K562 (cell line): ENCODE data around the gene WDR81. TPM values are rescaled to one million over a fixed set of nuclear protein-coding genes. Genes with fewer than 3 reads are reported as not detected.

Source experiments
- BRF2 ChIP-seq: IDR thresholded peaks from 3 replicates; pipeline ENCODE4 v1.6.1; 2011; ENCODE audit warnings: borderline replicate concordance, mild to moderate bottlenecking; ENCODE audit not compliant: insufficient read length, insufficient read depth
- CBFA2T3 ChIP-seq: fragments of 450-650 bp; IDR thresholded peaks from 2 replicates; pipeline ENCODE4 v1.6.1; 2017
- CBX8 ChIP-seq: fragments of 200-600 bp; sonication (generic); IDR thresholded peaks from 2 replicates; pipeline ENCODE4 v1.6.1; 2012; ENCODE audit warnings: borderline replicate concordance, mixed run types, low read depth, mild to moderate bottlenecking, moderate library complexity, mixed read lengths, low read length, control low read depth, inconsistent platforms; ENCODE audit not compliant: poor library complexity, severe bottlenecking; ENCODE audit errors: extremely low read depth
- CGGBP1 ChIP-seq: fragments of 250-450 bp; sonication (Bioruptor Pico); IDR thresholded peaks from 2 replicates; pipeline ENCODE4 v1.9.0; 2021; ENCODE audit warnings: mild to moderate bottlenecking
- ELK3 ChIP-seq: fragments of 450-650 bp; formaldehyde crosslinking; IDR thresholded peaks from 2 replicates; pipeline ENCODE4 v1.4.0; 2020; ENCODE audit warnings: mild to moderate bottlenecking
- HNRNPUL1 ChIP-seq: fragments of 200-400 bp; formaldehyde crosslinking; IDR thresholded peaks from 2 replicates; pipeline ENCODE4 v1.6.1; 2017; ENCODE audit warnings: low read length
- JUND ChIP-seq, 2 experiments: IDR thresholded peaks; 2 replicates in 1 of 2; 3 replicates in 1 of 2; pipeline ENCODE4 v1.6.1; 2011; ENCODE audit warnings: borderline replicate concordance in 2 of 2, low read depth in 2 of 2, low read length in 2 of 2, improper control_type of control experiment in 1 of 2, missing biosample characterization in 1 of 2, missing genetic modification characterization in 1 of 2, missing genetic modification reagents in 1 of 2
- LARP7 ChIP-seq: fragments of 450-650 bp; IDR thresholded peaks from 2 replicates; pipeline ENCODE4 v1.6.1; 2016
- MBD2 ChIP-seq: sonication (generic); IDR thresholded peaks from 2 replicates; pipeline ENCODE4 v1.6.1; 2016; ENCODE audit warnings: low read depth, borderline replicate concordance
- MYC ChIP-seq, 2 experiments: fragments of 250-450 bp in 1 of 2; sonication (Bioruptor Pico) in 1 of 2; IDR thresholded peaks; 2 replicates each; pipeline versions ENCODE4 v1.5.1 to v1.6.1; 2012 to 2021; ENCODE audit warnings: low read depth in 2 of 2, borderline replicate concordance in 1 of 2, improper control_type of control experiment in 1 of 2, low read length in 1 of 2, mild to moderate bottlenecking in 1 of 2, moderate library complexity in 1 of 2
- RBM17 ChIP-seq: fragments of 200-400 bp; formaldehyde crosslinking; IDR thresholded peaks from 2 replicates; pipeline ENCODE4 v1.6.1; 2017; ENCODE audit warnings: low read depth, mild to moderate bottlenecking, low read length, borderline replicate concordance
- TAF15 ChIP-seq: fragments of 200-400 bp; formaldehyde crosslinking; IDR thresholded peaks from 2 replicates; pipeline ENCODE4 v1.6.1; 2017; ENCODE audit warnings: mild to moderate bottlenecking, low read depth, low read length, moderate library complexity
- ZKSCAN3 ChIP-seq: fragments of 250-450 bp; sonication (Bioruptor Pico); IDR thresholded peaks from 2 replicates; pipeline ENCODE4 v1.4.0; 2020
- ZNF12 ChIP-seq: sonication (generic); formaldehyde crosslinking; IDR thresholded peaks from 2 replicates; pipeline ENCODE4 v1.4.0; 2020; ENCODE audit warnings: mild to moderate bottlenecking, missing genetic modification reagents
- ZNF124 ChIP-seq: sonication (generic); formaldehyde crosslinking; IDR thresholded peaks from 2 replicates; pipeline ENCODE4 v1.8.1; 2022; ENCODE audit warnings: missing genetic modification reagents
- ZNF134 ChIP-seq: fragments of 250-450 bp; sonication (Bioruptor Pico); conservative IDR thresholded peaks from 2 replicates; pipeline ENCODE4 v1.4.0; 2020
- ZNF347 ChIP-seq: fragments of 450-650 bp; formaldehyde crosslinking; IDR thresholded peaks from 2 replicates; pipeline ENCODE4 v1.4.0; 2020; ENCODE audit warnings: low read depth, mild to moderate bottlenecking, moderate library complexity
- ZNF75A ChIP-seq: fragments of 450-650 bp; formaldehyde crosslinking; IDR thresholded peaks from 2 replicates; pipeline ENCODE4 v1.4.0; 2020; ENCODE audit warnings: mild to moderate bottlenecking
- polyA plus RNA-seq, 8 experiments: library from polyadenylated mRNA; depleted of rRNA in 4 of 8; stranded (reverse) in 5 of 8; unstranded in 3 of 8; fragments of >200 nt; fragmentation: Nextera tagmentation in 2 of 8; fragmentation: Illumina TruSeq in 1 of 8; extraction: Ambion mirVana in 2 of 8; extraction: Trizol in 1 of 8; gene quantifications; 2 replicates each; pipeline versions ENCODE4 v1.2.1 to v1.2.3, GENCODE V29; 2011 to 2014; ENCODE audit warnings: inconsistent platforms in 1 of 8, missing spikeins in 1 of 8
- total RNA-seq, 7 experiments: library from RNA; depleted of rRNA in 6 of 7; stranded (reverse); fragments of >200 nt in 6 of 7; fragmentation: Illumina TruSeq in 2 of 7; extraction: Trizol in 2 of 7; gene quantifications; 2 replicates each; pipeline versions ENCODE4 v1.2.1 to v1.2.3, GENCODE V29; 2011 to 2021; ENCODE audit warnings: low replicate concordance in 1 of 7
- TF ChIP-seq, protein P1 (sequence below), 2 experiments: fragments of 450-650 bp in 1 of 2; sonication (generic) in 1 of 2; formaldehyde crosslinking in 1 of 2; IDR thresholded peaks in 1 of 2; conservative IDR thresholded peaks in 1 of 2; 2 replicates each; pipeline versions ENCODE4 v1.6.1 to v1.8.1; 2016 to 2023; ENCODE audit warnings: mild to moderate bottlenecking in 2 of 2, moderate library complexity in 2 of 2, inconsistent platforms in 1 of 2, missing genetic modification reagents in 1 of 2

The WDR81 gene
- total and polyA plus RNA-seq, 9 of the 15 experiments (the other 6 are each of a cell fraction or from before 2014, with no cell fraction given): 0.01 to 17.1 (median 3.3) TPM

GRCh38 chr17:1714980-1715802 is 9.3 kb upstream of the WDR81 start (continued):
- TF ChIP-seq ELK3 (no peak), ZNF12 (CRISPR knock-in tag) (no peak), JUND (IDR thresholded peaks at IDR 0.05; ENCODE audit: borderline replicate concordance, low read depth, low read length) (peak; percentile 85), JUND (tag; IDR thresholded peaks at IDR 0.05; ENCODE audit: borderline replicate concordance, low read depth, low read length) (peak; percentile 73; the same call in 1 of the 3 replicates), ZKSCAN3 (no peak), CBX8 (no peak), RBM17 (no peak), MYC (IDR thresholded peaks at IDR 0.05; ENCODE audit: low read depth, low read length) (no peak), MYC (CRISPR knock-in tag; IDR thresholded peaks at IDR 0.05; ENCODE audit: borderline replicate concordance, low read depth) (peak; percentile 22; the same call in 1 of the 2 replicates), ZNF134 (CRISPR knock-in tag) (no peak), TAF15 (no peak), HNRNPUL1 (no peak), MBD2 (no peak), CBFA2T3 (no peak), ZNF124 (no peak), CGGBP1 (CRISPR knock-in tag) (no peak), ZNF75A (CRISPR knock-in tag) (no peak), ZNF347 (CRISPR knock-in tag) (no peak), LARP7 (no peak), BRF2 (no peak)
- TF ChIP-seq, protein P1, sequence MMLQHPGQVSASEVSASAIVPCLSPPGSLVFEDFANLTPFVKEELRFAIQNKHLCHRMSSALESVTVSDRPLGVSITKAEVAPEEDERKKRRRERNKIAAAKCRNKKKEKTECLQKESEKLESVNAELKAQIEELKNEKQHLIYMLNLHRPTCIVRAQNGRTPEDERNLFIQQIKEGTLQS (IDR thresholded peaks at IDR 0.05): peak; percentile 82
- TF ChIP-seq, protein P1 (CRISPR knock-in tag; conservative IDR thresholded peaks at IDR 0.05): 0 out of 2 replicates have a peak, but pooled peaks have one; percentile 49
